Measurements from ENCODE around the gene PAQR7.

Gene PAQR7, protein sequence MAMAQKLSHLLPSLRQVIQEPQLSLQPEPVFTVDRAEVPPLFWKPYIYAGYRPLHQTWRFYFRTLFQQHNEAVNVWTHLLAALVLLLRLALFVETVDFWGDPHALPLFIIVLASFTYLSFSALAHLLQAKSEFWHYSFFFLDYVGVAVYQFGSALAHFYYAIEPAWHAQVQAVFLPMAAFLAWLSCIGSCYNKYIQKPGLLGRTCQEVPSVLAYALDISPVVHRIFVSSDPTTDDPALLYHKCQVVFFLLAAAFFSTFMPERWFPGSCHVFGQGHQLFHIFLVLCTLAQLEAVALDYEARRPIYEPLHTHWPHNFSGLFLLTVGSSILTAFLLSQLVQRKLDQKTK

DNA sequence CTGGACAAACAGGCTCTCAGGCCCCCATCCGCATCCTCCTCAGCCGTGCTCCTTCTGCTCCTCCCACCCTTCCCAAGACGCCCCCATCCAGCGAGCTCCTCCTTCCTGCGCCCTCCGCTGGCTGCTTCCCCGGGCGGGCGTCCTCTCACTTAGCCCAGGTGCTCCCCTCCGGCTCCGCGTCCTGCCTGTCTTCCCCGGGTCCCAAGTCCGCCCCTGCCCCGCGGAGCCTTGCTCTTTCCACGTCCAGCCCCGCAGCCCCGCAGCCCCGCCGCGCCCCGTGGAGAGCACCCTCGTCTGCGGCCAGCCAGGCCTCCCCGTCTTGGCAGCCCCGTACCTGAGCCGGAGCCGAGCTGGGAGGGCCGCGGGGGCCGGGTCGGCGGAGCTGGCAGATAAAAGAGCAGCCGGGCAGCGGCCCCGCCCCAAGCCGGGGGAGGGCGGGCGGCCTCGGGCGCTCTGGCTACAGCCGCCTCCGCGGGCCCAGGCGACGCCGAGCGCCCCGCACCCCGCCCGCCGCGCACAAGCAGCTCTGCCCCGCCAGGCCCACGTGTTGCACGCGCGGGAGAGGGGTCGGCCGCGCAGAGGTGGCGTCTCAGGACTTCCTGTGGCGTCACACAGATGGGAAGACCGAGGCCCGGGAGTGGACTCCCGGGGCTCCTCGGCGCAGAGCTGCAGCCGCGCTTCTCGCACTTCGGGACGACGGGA lies at the start of gene PAQR7:
PAQR7 (minus strand) TSS at position 555 of the 702 bp plus-strand sequence. CDS start 11,869 bp downstream, outside the sequence.
- DNase-seq, result no peak

DNA sequence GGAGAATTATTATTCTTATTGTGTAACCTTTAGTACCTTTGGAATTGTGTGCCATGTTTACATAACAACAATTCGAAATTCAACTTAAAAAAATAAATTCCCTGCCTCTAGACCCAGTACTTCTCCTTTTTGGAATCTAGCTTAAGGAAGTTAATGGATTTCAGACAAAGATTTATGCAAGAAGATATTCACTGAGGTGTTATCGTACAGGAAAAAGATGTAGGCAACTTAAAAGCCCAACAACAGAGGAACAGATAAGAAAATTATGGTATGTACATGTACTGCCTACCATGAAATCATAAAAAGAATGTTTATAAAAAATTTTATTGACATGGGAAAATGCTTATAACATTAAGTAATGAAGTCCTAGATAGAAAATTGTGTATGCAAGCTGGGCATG lies 48.9 kb upstream of the PAQR7 start:
- DNase-seq, result no peak

DNA sequence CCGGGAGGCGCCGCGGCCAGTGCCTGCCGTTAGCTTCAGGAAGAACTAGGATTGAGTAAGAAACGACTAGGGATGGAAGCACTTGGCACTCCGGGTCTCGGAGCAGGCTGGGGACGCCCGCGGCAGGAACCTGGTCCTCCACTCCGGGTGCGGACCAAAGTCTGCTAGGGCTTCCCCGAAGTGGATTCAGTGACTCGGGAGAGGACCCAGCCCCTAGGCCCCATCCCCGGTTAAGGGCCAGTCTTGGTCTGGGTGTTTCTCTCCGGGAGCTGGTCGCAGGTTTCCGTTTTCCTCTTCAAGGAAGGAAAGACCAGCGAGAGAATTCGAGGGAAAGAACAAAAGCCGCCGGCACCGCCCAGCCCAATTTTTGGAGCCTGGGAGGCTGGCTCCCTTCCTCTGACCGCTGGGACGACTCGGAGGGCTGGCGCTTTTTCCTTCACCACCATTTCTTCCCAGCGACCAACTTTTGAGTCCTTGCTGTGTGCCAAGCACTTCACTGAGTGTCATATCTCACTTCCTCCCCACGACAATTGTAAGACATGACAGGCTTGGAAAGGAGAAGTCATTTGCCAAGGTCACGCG lies 47.6 kb upstream of the PAQR7 start:
- DNase-seq, result no peak

DNA sequence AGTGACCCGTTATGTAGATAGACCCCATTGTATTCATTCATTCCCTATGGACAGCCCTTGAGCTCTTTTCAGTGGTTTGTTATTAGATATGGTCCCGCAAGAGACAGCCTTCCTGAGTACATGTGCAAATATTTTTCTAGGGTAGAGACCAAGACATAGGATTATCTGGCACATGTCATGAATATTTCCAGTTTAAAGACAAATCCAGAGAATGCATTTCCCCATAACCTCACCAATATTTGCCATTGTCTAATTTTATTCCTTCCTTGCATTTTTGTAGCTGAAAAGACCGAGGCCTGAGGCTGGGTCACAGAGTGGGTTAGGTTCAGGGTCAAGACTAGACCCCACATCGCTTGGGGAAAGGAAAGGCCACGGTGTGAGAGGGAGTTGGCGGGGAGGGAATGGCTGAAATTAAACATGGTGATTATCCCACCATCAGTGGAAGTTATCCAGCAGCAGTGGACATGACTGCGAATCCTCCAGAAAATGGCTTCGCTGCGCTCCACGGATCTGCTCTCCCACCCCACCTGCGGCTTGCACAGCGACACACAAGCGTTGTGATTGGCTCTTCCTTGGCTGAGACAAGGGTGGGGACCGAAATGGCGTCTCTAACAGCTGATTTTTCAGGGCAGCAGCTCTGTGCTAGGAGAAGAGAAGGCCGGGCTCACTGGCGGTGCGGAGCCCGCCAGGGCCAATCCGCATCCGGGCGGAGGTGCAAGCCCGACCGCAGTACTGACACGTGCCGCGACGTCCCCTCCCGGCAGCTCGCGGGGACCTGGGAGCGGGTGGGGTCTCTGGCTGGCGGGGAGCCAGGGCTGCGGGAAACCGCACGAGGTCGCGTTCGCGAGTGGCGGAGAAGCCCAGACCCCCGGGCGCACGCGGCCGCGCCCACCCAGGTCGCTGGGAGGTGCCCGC lies 46.8 kb upstream of the PAQR7 start:
- no peak for DNase-seq

DNA sequence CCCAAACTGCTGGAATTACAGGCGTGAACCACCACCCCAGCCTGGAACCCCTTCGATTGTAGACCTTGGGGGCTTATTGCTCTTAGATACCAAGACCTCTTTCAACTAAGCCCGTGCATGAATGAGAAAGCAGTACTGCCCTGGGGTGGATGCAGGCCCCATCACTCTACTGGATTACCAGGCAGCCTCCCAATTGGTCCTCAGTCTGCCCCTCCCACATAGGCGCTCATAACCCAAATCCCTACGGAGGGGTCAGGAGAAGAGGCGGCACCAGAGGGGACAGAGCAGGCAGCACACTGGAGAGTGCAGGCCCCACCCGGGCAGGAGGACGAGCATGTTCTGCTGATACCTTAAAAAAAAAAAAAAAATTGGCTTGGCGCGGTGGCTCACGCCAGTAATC lies 43.1 kb upstream of the PAQR7 start:
- no peak for DNase-seq

DNA sequence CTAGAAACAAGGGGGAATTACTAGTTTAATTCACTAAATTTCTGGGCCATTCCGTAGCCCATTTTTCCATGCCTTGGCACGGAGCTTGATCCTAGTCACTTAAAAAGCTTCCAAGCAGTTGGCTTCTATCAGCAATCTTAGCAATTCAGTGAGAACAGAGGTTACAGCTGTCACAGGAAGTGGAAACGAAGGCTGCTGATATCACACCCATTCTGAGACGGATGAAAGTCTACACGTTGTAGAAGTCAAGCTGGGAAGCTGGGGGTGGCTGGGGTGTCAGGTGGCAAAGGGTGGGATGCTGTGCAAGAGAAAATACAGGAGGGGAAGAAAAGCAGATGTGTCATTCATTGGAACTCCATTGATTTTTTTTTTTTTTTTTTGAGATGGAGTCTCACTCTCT lies 42.5 kb upstream of the PAQR7 start:
- DNase-seq, result no peak

DNA sequence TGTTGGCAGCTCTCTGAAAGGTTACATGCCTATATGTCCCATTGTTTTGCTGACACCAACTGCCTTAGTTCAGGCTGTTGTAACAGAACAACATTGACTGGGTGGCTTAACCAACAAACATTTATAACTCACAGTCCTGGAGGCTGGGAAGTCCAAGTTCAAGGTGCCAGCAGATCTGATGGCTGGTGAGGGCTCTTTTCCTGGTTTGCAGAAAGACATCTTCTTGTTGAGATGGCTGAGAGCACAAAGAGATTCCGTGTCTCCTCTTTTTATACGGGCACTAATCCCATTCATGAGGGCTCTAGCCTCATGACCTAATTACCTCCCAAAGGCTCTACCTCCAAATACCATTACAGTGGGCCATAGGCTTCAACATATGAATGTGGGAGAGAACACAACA lies 41.0 kb upstream of the PAQR7 start:
- no peak for DNase-seq

DNA sequence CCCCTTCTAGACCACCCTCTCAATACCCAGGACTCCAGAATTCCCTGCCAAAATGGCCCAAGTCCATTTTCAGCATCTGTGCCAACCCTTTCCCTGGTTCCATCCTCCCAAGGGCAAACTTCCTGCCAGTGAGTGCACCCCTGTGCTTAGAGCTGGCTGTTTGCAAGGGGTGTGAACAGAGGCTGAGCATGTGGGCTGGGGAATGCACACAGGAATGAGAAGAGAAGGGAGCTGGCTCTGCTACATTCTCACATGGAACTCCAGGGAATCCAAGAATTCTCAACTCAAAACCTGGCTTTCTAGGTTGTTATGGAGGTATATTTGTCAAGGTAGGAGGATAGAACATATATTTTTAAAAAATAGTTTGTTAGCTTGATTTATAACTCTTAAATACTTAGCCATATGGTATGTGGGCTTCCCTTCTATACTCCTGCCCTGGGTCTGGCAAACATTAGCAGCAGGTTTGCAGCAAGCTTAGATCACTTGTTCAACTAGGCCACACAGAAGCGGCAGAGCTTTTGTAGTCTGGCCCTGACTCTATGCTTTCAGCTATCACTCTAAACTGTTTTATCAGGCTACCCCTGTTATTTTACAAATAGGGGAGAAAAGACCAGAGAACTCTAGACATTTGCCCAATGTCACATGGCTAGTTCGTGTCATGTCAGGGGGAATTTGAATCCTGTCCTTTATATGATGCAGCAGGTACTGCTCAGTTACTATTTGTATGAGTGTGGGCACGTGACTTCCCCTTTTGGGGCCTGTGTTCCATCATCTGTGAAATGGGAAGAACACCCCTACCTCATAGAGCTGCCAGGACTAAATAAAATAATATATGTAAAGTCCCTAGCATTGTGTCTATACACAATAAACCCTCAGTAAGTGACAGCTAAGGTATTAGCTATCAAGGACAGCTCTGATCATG lies 38.8 kb upstream of the PAQR7 start:
- DNase-seq, result no peak

DNA sequence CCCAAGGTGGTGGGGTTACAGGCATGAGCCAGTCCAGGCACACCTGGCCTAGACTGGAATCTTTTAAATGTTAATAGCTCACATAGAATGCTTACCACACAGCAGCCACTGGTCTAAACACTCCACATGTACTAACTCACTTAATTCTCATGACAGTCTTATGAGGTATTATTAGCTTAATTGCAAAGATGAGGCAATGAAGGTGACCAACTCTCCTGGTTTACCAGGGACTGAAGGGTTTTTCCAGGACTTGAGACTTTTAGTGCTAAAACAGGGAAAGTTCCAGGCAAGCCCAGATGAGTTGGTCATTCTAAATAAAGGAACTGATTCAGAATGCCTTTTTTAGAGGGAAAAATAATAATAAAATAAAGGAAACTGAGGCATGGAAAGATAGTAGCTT lies 37.7 kb upstream of the PAQR7 start:
- no peak for DNase-seq

DNA sequence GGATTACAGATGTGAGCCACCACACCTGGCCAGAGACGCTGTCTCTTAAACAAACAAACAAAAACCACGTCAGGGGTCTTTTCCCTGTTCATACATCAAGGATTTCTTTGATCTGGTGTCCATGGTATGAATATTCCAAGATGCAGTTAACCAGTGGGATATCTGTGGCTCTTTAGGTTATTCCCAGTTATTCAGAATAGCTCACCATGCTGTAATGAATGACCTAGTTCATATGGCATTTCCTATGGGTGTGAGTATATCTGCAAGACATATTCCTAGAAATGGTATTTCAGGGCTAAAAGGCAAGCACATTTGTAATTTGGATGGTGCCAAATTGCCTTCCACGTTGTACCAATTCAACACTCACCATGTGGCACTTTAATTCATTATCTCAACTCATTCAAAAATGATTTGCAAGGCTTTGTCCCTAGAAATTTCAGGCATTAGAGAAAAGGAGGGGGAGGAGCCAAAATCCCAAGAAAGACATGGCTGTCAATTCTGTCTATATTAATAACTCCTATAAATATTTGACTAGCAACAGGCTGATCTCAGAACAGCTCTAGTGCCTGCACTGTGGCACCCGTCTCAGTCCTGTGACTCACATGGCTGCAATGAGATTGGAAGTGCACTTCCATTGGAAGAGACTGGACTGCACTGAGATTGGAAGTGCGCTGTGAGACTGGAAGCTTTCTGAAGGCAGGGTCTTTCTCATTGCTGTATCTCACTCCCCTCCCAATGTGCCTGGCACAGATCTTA lies 36.7 kb upstream of the PAQR7 start:
- DNase-seq, result no peak

DNA sequence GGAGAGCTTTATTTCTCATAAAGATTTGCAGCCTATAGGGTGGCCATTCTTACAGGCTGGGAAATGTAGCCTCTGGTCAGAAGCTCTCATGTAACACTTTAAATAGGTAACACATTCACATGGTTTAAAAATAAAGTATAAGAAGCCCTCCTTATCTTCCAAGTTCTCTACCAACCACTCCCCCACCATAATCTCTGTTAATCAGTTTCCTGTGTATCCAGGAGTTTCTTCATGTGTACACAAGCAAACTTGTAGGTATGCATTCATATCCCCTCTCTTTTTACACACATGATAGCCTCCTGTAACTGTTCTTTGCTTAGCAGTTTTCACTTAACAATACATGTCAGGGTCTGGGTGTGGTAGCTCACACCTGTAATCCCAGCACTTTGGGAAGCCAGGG lies 35.7 kb upstream of the PAQR7 start:
- no peak for DNase-seq

DNA sequence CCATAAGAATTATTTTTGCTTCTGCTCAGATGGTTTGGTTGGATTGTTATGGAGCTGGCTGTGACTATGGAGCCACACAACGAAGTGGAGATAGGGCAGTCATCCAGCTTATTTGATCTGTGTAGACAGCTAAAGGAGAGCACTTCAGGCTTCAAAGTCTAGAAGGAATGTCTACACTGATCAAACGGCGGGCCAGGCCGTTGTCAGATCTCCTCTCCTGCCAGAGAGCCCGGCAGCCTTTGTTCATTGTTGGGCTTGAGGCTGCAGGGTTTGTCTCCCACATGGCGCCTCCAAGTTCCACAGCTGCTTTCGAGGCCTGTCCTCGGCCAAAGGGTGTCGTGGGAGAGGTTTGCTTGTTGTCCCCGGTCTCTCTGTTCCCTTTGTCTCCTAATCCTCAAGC lies 33.5 kb upstream of the PAQR7 start:
- DNase-seq, result no peak

DNA sequence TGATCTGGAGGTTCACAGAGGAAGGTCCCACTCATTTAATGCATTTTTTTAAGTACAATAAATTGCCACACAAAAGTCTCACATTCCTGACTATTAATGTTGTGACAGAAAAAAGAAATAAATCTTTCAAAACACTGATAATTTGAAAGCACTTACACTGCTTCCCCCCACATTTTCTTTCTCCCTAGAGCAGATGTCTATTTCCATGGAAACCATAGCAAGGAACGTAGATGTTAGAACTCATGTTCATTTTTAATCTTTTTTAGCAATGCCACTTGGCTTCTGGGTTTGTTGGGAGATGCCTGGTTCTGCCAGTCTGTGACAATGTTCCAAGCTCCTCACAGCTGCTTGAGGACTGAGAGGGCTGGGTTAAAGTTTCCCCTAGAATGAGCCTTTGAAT lies 32.7 kb upstream of the PAQR7 start:
- DNase-seq, result no peak

DNA sequence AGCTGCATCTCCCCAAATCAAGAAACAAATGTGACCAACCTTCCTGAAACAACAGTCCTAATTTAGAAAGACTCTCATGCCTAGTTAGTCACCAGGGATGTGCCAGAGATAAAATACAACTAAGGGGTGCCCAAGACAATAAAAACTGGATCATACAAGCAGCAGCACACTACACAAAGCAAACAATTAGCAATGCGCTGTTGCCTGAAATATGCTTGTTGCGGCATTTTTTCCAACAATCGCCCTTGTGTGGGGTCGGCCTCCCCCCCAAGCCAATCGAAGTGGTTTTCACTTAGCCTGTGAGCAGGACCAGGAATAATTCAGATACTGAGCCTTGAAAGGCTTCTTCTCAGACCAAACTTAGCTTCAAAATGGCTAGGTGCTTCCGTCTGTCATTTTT lies 32.1 kb upstream of the PAQR7 start:
- DNase-seq, result no peak

DNA sequence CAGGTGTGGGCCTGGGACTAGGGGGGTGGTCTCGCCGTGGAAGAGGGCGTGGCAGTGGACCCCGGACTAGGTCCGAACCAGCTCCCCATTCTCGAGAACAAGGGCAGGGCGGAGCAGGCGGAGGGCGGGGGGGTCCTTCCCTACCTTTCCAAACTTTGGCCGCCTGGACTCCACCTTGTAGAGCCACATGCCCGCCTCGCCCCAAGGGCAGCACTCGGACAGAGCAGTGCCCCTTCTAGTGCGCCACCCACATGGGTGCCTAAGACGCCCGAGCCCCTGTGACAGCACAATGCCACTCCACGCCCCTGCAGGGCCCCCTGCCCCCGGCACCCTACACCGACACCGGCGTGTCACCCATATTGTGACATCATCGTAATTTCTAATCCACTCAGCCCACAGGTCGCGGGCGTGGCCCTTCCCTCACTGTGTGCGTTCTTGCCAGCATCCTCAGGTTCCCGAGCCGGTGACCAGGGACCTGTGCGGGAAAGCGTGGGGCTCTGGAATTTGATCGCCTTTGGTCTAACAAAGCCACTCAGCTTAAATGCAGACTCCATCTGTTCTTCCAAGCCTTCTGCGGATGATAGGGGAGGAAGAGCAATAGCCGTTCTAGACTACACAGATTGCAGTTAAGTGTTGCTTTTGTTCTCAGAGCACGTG lies 31.3 kb upstream of the PAQR7 start:
- no peak for DNase-seq

DNA sequence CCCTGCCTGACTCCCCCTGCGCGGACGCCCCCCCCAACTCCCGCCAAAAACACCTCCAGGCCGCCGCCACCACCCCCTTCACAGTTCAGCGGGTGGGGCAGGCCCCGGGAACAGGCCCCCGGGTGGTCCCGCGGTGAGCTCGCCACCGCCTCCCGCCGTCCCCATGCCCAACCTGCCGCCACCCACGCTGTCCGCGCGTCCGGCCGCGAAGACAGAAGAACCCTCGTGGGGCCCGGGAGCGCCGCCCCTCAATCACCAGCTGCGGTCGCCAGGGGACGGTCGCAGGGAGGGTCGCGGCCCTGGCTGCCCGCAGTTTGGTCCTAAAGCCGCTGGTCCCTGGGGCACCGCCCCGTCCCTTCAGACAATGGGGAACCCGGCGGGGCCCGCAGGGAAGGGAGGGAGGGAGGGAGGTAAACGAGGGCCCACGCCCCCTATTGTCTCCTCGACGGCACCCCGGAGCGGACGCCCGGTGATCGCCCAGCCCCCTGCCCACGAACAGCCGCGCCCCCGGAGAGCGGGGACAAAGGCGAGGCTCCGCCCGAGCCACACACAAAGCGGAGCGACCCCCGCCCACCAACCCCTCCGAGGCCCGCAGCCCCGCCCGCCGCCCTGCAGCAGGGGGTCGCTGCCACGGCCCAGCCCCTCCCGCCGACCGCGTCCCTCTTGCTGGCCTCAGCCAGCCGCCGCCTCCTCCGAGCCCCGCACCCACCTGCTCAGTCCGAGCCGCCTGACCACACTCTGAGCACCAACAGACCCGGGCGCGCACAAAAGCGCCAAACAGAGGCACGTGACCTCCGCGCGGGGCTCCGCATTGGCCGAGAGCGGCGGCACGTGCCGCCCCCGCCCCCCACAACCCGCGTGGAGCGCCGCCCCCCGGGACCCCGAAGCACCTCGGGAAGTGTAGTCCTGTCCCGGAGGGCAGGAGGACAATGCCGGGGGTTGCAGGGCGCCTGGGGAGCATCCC lies 30.5 kb upstream of the PAQR7 start, which contains the start of gene STMN1:
STMN1 (minus strand) TSS at position 740 of the 964 bp plus-strand sequence. CDS start 1,743 bp downstream, outside the sequence.
- DNase-seq, result peak; percentile 79

DNA sequence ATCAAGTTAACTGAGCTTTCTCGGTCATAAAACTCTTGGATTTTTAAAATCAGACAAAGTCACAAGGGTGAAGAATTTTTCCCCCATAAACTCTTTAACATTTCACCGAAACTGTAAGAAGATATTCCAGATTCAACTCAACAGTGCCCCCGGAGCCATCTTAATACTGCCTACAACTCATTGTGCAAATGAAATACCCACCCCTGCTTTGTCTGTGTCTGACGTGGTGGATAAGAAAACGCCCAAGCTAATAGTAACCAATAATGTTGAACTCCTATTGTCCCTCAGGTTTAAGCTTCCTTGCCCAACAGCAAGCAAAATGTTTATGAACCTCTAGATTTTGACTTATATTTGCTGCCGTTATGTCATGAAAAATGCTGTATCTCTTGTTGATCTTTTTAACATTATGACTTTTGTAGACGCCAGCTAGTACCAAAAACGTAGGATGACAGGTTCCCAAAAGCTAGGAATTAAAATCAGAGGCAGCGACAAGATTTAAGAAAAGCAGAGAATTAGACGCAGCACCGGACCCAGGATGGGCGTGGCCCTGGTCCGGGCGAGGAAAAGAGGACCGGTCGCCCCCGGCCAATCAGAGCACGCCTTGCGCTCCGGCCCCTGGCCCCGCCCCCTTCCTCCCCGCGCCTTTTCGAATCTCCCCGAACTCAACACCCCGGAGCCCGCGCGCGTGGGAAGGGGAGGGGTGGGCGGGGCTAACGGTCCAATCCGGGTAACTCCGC lies 29.6 kb upstream of the PAQR7 start:
- DNase-seq, result peak; percentile 83

DNA sequence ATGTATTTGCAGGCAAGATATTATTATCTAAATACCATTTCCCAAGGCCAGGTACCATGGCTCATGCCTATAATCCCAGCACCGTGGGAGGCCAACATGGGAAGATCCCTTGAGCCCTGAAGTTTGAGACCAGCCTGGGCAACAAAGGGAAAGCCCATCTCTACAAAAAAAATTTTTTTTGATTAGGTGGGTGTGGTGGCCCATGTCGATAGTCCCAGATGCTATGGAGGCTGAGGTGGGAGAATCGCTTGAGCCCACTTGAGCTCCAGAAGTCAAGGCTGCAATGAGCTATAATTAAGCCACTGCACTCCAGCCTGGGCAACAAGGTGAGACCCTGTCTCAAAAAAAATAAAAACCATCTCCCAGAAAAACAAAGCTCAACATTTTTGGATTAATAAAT lies 28.5 kb upstream of the PAQR7 start:
- no peak for DNase-seq

DNA sequence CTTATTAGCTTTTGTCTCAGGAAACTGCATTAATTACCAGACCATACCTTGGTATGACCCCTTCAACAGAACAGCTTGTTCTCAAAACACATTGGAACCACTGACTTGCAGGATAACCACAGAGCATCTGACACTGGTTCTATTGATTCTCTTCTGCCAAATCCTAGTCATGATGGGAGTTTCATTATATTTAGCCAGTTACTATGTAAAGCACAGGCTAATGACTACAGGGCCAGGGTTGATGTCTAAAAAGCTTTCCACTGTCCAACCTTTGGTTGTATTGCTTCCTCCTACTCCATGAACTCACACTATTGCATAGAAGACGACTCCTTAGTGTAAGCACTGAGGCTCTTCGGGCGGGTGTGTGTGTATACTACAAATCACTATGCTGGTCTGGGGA lies 27.0 kb upstream of the PAQR7 start:
- no peak for DNase-seq

Data from KG1 (cell line).